Smooth muscle cell (in vitro differentiated cells): ENCODE results near the gene CMSS1. TPM values are rescaled to one million over a fixed set of nuclear protein-coding genes. Genes with fewer than 3 reads are reported as not detected.

Experiments used
- DNase-seq: peaks from one replicate; lab custom pipeline; 2025; ENCODE audit not compliant: unreplicated experiment; lab: John Stamatoyannopoulos, UW
- H2AFZ ChIP-seq: fragments of 200-600 bp; sonication (generic); 2 replicates; pipeline ENCODE4 v1.6.0; 2016; ENCODE audit warnings: antibody characterized with exemption, low read depth, mild to moderate bottlenecking
- H3F3A ChIP-seq: fragments of 200-600 bp; sonication (generic); 2 replicates; pipeline ENCODE4 v1.6.0; 2017; ENCODE audit warnings: antibody characterized with exemption, low read depth
- H3K27ac ChIP-seq: fragments of 200-600 bp; sonication (generic); 2 replicates; pipeline ENCODE4 v1.5.1; 2016; ENCODE audit warnings: low read depth, mild to moderate bottlenecking
- H3K27me3 ChIP-seq: fragments of 200-600 bp; sonication (generic); 2 replicates; pipeline ENCODE4 v1.6.1; 2016; ENCODE audit warnings: low read depth, mild to moderate bottlenecking
- H3K36me3 ChIP-seq: fragments of 200-600 bp; sonication (generic); 2 replicates; pipeline ENCODE4 v1.5.1; 2016; ENCODE audit warnings: low read depth
- H3K4me1 ChIP-seq: fragments of 200-600 bp; sonication (generic); 2 replicates; pipeline ENCODE4 v1.5.1; 2016; ENCODE audit warnings: low read depth
- H3K4me2 ChIP-seq: fragments of 200-600 bp; sonication (generic); 2 replicates; pipeline ENCODE4 v1.6.0; 2016; ENCODE audit warnings: mild to moderate bottlenecking
- H3K4me3 ChIP-seq: fragments of 200-600 bp; sonication (generic); 2 replicates; pipeline ENCODE4 v1.5.1; 2016; ENCODE audit warnings: mild to moderate bottlenecking
- H3K79me2 ChIP-seq: fragments of 200-600 bp; sonication (generic); 2 replicates; pipeline ENCODE4 v1.6.0; 2016; ENCODE audit warnings: low read depth, mild to moderate bottlenecking
- H3K9ac ChIP-seq: fragments of 200-600 bp; sonication (generic); 2 replicates; pipeline ENCODE4 v1.6.0; 2016; ENCODE audit warnings: low read depth
- H3K9me3 ChIP-seq: fragments of 200-600 bp; sonication (generic); replicated peaks from 2 replicates; pipeline ENCODE4 v1.5.1; 2016; ENCODE audit warnings: low read depth
- H4K20me1 ChIP-seq: fragments of 200-600 bp; sonication (generic); 2 replicates; pipeline ENCODE4 v1.6.0; 2016; ENCODE audit warnings: low read depth
- WGBS: methylation state at CpG from one replicate; pipeline ENCODE4 v1.1.7; 2016; ENCODE audit warnings: low lambda C conversion rate; 5-methylcytosine and 5-hydroxymethylcytosine counted together
- polyA plus RNA-seq: library from polyadenylated mRNA; unstranded; fragments of >200 nt; fragmentation: Nextera tagmentation; extraction: Ambion mirVana; gene quantifications from 2 replicates; pipeline ENCODE4 v1.2.1, GENCODE V29; 2016
- total RNA-seq: library from RNA; depleted of rRNA; stranded (reverse); fragments of >200 nt; gene quantifications from 2 replicates; pipeline ENCODE4 v1.2.3, GENCODE V29; 2014
- TF ChIP-seq, protein P1 (sequence below): fragments of 200-600 bp; sonication (generic); IDR thresholded peaks from 2 replicates; pipeline ENCODE4 v1.5.1; 2017; ENCODE audit warnings: borderline replicate concordance, mild to moderate bottlenecking, antibody characterized with exemption; ENCODE audit not compliant: insufficient read depth, poor library complexity, severe bottlenecking

CMSS1 gene
- total and polyA plus RNA-seq, 2 experiments from 2014 or later = 19.2 to 24.1 TPM

DNA sequence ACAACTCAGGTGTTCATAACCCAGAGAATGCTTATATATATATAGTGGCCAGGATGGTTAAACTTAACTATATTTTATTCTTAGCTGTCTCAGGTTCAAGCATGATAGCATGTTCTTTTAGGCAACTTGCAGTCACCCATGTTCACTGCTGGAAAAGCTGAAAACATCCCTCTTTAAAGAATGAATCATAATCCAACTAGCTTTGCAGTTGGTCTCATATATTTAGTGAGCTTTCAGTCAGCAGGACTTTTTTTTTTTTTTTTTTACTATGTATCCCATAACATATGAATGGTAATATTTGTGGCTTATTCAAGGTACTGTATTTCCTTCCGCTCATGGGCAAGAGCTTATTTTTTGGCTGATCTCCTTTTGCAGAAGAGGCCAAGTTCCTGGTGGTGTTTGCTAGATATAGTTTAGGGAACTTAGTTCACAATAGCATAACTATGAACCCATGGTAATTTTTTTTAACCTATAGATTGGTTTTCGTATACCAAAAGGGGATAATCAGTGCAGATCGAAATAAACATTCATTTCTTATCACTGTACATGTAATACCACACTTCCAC lies 77.6 kb downstream of the CMSS1 start:
- H3K79me2 ChIP-seq = peaks cover under 1% of the 10 kb centered on the region
- H3F3A ChIP-seq = peaks cover 5% of the 10 kb centered on the region
- no peaks in the 10 kb centered on the region for H4K20me1 ChIP-seq
- 92% methylated on average over 3 of the region's 3 CpGs for WGBS
- H3K27me3 ChIP-seq = no peaks in the 10 kb centered on the region
- peak overlapping the region; percentile 76 for H3K4me2 ChIP-seq
- peak overlapping the region; percentile 99 for H3K27ac ChIP-seq
- no peak for DNase-seq
- TF ChIP-seq, protein P1, sequence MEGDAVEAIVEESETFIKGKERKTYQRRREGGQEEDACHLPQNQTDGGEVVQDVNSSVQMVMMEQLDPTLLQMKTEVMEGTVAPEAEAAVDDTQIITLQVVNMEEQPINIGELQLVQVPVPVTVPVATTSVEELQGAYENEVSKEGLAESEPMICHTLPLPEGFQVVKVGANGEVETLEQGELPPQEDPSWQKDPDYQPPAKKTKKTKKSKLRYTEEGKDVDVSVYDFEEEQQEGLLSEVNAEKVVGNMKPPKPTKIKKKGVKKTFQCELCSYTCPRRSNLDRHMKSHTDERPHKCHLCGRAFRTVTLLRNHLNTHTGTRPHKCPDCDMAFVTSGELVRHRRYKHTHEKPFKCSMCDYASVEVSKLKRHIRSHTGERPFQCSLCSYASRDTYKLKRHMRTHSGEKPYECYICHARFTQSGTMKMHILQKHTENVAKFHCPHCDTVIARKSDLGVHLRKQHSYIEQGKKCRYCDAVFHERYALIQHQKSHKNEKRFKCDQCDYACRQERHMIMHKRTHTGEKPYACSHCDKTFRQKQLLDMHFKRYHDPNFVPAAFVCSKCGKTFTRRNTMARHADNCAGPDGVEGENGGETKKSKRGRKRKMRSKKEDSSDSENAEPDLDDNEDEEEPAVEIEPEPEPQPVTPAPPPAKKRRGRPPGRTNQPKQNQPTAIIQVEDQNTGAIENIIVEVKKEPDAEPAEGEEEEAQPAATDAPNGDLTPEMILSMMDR = no peak
- no peak overlapping the region for H2AFZ ChIP-seq
- H3K9ac ChIP-seq = peak overlapping the region; percentile 32
- H3K4me1 ChIP-seq = peaks cover 26% of the 10 kb centered on the region
- H3K4me3 ChIP-seq = no peak overlapping the region
- H3K36me3 ChIP-seq = no peaks in the 10 kb centered on the region
- no peaks in the 10 kb centered on the region for H3K9me3 ChIP-seq

DNA sequence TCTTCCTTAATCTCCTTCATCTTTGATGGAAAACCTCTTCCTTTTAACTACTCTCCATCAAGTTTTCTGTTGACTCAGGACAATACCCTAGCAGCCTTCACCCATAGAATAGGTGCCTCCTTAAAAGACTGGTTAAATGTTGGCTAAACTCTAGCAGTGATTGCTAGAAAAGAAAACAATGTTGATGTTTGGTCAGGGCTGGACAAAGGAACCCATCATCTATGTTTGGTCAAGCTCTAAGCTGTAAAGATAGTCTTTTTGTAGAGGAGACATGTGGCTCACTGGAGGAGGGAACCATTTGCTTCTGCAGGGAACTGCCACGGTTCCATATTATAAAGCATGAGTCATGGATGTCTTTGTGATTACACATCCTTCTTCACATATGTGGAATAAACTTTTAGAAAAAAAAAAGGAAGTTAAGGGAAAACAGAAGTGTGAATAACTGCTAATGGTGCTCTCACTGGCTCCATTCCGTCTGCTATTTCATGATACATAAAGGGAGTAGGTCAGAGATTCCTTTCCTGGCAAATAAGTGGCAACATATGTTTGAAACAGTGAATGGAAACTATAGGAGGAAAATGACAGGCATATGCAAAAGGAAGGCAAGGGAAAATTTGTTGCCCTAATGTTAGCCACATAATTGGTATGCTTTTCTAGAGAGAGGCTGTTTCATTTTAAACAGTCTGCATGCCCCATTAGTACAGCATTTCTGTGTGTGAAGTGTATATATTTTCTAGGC lies 78.2 kb downstream of the CMSS1 start:
- Histone ChIP-seq H3K4me3 (peak overlapping the region; percentile 4), H4K20me1 (no peaks in the 10 kb centered on the region), H2AFZ (peak overlapping the region; percentile 35), H3K9me3 (no peaks in the 10 kb centered on the region), H3F3A (peaks cover 9% of the 10 kb centered on the region), H3K36me3 (no peaks in the 10 kb centered on the region), H3K27me3 (no peaks in the 10 kb centered on the region), H3K27ac (peak overlapping the region; percentile 99), H3K9ac (peak overlapping the region; percentile 92), H3K79me2 (no peaks in the 10 kb centered on the region), H3K4me2 (peak overlapping the region; percentile 76), H3K4me1 (peaks cover 26% of the 10 kb centered on the region)
- no peak for DNase-seq
- TF ChIP-seq, protein P1 = no peak
- WGBS = 4% methylated on average over 2 of the region's 2 CpGs

DNA sequence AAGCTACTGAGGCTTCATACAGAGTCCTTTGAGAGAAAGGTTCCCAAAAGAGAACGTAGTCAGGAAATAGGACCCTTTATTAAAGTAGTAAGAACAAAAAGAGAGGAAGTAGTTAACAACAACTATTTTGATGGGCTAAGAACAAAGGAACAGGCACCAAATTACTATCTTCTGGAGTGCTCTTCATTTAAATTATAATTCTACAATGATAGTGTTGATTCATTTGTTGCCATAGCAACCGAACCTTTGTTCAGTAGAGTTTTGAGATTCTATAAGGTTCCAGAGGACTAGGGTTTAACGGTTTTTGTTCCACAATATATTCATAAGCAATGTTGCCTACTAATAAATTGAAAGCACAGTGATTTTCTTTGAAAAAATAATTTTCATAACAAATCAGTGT lies 78.8 kb downstream of the CMSS1 start:
- 47% methylated on average over 3 of the region's 3 CpGs for WGBS
- TF ChIP-seq, protein P1 = no peak
- H4K20me1 ChIP-seq = no peaks in the 10 kb centered on the region
- no peaks in the 10 kb centered on the region for H3K9me3 ChIP-seq
- no peak for DNase-seq
- H3K4me2 ChIP-seq = peak overlapping the region; percentile 76
- peak overlapping the region; percentile 35 for H2AFZ ChIP-seq
- H3K4me1 ChIP-seq = peaks cover 23% of the 10 kb centered on the region
- peaks cover 10% of the 10 kb centered on the region for H3F3A ChIP-seq
- H3K4me3 ChIP-seq = peak overlapping the region; percentile 4
- H3K9ac ChIP-seq = peak overlapping the region; percentile 92
- no peaks in the 10 kb centered on the region for H3K36me3 ChIP-seq
- H3K79me2 ChIP-seq = no peaks in the 10 kb centered on the region
- peak overlapping the region; percentile 99 for H3K27ac ChIP-seq
- no peaks in the 10 kb centered on the region for H3K27me3 ChIP-seq
